Measurements from ENCODE around the gene CEP164. TPM values are rescaled to one million over a fixed set of nuclear protein-coding genes. Genes with fewer than 3 reads are reported as not detected.

The CEP164 gene
- total RNA-seq, 1 donor from 2014 or later = 15.1 TPM

DNA sequence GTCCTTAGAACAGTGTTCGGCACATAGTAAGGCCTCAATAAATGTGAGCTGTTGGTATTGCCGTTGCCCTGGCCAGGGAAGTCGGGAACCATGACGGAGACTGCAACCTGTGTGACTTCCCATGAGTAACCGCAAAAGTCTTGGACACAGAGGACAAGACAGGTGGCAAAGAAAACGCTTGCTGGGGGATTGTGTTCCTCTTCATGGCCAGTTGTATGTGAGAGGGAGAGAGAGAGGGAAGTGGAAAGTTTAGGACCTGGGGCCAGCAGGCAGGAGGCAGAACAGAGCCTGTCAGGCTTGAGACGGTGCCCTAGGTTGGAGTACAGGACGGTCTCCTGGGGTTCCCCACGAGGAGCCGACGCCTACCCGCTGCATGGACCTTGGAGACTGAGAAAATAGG is 90.2 kb downstream of the CEP164 start:
- no peak for DNase-seq (ENCODE audit: low spot score in 2 of 2)
- no peak overlapping the region for H3K4me3 ChIP-seq
- no peak overlapping the region for H3K27ac ChIP-seq
- intact Hi-C loops (cut with DNase I) = no loop called here
- H3K36me3 ChIP-seq = peaks cover 0 to under 1% of the 10 kb centered on the region in 2 donors
- no peaks in the 10 kb centered on the region for H3K4me1 ChIP-seq
- no peaks in the 10 kb centered on the region for H3K27me3 ChIP-seq
- H3K9me3 ChIP-seq = no peaks in the 10 kb centered on the region
- TF ChIP-seq, protein P1, sequence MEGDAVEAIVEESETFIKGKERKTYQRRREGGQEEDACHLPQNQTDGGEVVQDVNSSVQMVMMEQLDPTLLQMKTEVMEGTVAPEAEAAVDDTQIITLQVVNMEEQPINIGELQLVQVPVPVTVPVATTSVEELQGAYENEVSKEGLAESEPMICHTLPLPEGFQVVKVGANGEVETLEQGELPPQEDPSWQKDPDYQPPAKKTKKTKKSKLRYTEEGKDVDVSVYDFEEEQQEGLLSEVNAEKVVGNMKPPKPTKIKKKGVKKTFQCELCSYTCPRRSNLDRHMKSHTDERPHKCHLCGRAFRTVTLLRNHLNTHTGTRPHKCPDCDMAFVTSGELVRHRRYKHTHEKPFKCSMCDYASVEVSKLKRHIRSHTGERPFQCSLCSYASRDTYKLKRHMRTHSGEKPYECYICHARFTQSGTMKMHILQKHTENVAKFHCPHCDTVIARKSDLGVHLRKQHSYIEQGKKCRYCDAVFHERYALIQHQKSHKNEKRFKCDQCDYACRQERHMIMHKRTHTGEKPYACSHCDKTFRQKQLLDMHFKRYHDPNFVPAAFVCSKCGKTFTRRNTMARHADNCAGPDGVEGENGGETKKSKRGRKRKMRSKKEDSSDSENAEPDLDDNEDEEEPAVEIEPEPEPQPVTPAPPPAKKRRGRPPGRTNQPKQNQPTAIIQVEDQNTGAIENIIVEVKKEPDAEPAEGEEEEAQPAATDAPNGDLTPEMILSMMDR (IDR thresholded peaks at IDR 0.05) = no peak

GRCh38 chr11:117418737-117419481 is 91.3 kb downstream of the CEP164 start:
- DNase-seq (ENCODE audit: low spot score in 2 of 2) = no peak
- Histone ChIP-seq H3K27me3 (no peaks in the 10 kb centered on the region), H3K4me1 (no peaks in the 10 kb centered on the region), H3K4me3 (no peak overlapping the region), H3K36me3 (no peaks in the 10 kb centered on the region), H3K27ac (no peak overlapping the region), H3K9me3 (no peaks in the 10 kb centered on the region)
- intact Hi-C loops (cut with DNase I) = no loop called here
- TF ChIP-seq, protein P1 (IDR thresholded peaks at IDR 0.05) = no peak

DNA sequence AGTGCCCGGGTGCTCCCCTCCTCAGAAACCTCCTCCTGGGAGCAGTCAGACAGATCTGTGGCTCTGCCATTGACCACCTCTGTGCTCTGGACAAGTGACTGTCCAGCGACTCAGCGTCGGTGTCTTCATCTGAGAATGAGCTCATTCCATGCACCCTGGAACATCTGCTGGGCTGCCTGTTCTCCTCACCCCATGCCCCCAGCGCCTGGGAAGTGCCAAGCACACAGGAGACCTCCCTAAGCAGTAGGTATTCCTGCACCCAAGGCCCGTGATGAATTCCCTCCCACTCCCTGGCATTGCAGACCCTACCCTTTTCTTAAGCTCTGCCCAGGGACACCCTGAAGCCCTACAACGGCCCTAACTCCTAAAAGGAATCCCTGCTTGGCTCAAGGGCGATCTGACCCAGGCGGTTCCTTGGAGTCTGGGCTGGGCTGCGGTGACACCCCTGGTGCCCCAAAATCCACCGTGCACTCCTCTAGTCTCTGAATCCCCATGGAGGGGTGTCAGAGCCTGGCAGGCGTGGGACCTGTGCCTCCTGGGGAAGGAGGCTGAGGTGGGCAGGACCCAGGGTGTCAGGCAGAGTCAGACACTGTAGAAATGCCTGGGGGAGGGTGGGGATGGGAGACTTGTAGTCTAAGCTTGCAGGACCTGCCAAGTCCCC is 92.0 kb downstream of the CEP164 start:
- TF ChIP-seq, protein P1 (IDR thresholded peaks at IDR 0.05) = no peak
- no peaks in the 10 kb centered on the region for H3K36me3 ChIP-seq
- H3K27ac ChIP-seq = no peak overlapping the region
- DNase-seq (ENCODE audit: low spot score in 2 of 2) = no peak
- no peaks in the 10 kb centered on the region for H3K4me1 ChIP-seq
- H3K9me3 ChIP-seq = no peaks in the 10 kb centered on the region
- intact Hi-C loops (cut with DNase I) = no loop called here
- no peak overlapping the region for H3K4me3 ChIP-seq
- no peaks in the 10 kb centered on the region for H3K27me3 ChIP-seq

DNA sequence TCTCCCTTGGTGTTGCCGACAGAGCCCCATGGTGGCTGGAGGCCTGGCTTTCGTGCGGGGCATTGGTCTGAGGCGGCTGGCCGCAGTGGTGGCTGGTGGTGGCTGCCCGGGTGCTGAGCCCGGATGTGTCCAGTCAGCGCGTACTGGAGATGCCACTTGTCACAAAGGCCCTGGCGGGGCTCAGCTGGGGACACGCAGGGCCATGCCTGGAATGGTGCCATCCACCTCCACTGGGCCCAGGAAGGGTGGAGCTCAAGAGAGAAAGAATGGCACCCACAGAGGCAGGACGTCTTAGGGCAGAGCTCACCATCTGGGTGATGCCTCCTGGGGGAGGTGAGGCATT is 92.5 kb downstream of the CEP164 start:
- no peak for DNase-seq (ENCODE audit: low spot score in 2 of 2)
- H3K27me3 ChIP-seq = no peaks in the 10 kb centered on the region
- H3K4me3 ChIP-seq = no peak overlapping the region
- H3K9me3 ChIP-seq = no peaks in the 10 kb centered on the region
- no peaks in the 10 kb centered on the region for H3K36me3 ChIP-seq
- TF ChIP-seq, protein P1 (IDR thresholded peaks at IDR 0.05) = no peak
- intact Hi-C loops (cut with DNase I) = no loop called here
- H3K27ac ChIP-seq = no peak overlapping the region
- no peaks in the 10 kb centered on the region for H3K4me1 ChIP-seq

- TF ChIP-seq, protein P1 (IDR thresholded peaks at IDR 0.05) = no peak
- Histone ChIP-seq H3K4me1 (no peaks in the 10 kb centered on the region), H3K4me3 (no peak overlapping the region), H3K9me3 (no peaks in the 10 kb centered on the region), H3K27ac (no peak overlapping the region), H3K27me3 (no peaks in the 10 kb centered on the region), H3K36me3 (no peaks in the 10 kb centered on the region)
- intact Hi-C loops (cut with DNase I) = no loop called here
- no peak for DNase-seq (ENCODE audit: low spot score in 2 of 2)
Measured at GRCh38 chr11:117420598-117420997, 92.9 kb downstream of the CEP164 start.
